Measurements from ENCODE around the gene KLHL33. TPM values are rescaled to one million over a fixed set of nuclear protein-coding genes. Genes with fewer than 3 reads are reported as not detected.
"Not testable (repeated sequence)": the region's sequence is repeated elsewhere in the genome, so short reads cannot be mapped to it uniquely, and the experiment has no call there.

The KLHL33 gene
- total and polyA plus RNA-seq, 2 donors from 2014 or later, result 0.24 to 0.72 TPM

DNA sequence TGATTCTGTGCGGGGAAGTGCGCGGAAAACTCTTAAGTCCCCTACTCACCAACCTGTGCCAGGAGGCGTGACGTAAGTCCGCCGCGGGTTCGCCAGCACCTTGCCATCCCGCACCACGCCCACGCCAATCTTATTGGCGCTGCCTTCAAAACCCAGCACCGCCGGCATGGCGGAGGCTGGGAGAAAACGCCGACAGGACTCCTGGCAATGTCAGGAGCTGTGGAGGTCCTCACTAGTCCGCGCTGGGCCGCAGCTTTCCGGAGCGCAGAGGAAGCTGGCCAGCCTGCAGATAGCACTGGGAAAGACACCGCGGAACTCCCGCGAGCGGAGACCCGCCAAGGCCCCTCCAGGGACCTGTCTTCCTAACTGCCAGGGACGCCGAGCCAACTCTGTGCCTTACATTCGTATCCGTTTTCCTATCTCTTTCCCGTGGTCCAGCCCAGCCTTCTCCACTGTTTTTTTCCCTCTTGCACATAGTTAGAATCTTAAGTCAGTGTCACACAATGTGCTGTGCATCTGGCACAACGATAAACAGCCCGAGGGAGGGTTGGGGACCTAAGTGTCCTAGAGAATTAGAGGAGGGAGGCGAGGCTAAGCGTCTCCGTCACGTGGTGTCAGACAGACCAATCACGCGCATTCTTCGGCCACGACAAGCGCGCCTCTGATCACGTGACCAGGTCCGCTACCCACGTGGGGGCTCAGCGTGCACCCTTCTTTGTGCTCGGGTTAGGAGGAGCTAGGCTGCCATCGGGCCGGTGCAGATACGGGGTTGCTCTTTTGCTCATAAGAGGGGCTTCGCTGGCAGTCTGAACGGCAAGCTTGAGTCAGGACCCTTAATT is 18.8 kb upstream of the KLHL33 start, which contains the start of the genes APEX1 and OSGEP:
APEX1 (plus strand) TSS at position 711 of the 839 bp plus-strand sequence. CDS start 420 bp downstream, outside the sequence.
OSGEP (minus strand) TSS at position 297 of the 839 bp plus-strand sequence; CDS start at position 168, 129 bp downstream.
- Histone ChIP-seq H3K9ac (ENCODE audit: low read length in 3 of 3) (peak within 1 kb of the TSS; percentile 55 to 92 (median 87)), H3K27ac (ENCODE audit: low read depth in 2 of 2, low read length in 2 of 2) (peak within 1 kb of the TSS; percentile 88 to 97), H3K27me3 (ENCODE audit: control insufficient read depth, insufficient read depth, low read length) (no peaks in the 10 kb centered on the region), H3K4me3 (ENCODE audit: low read length in 3 of 3) (peak within 1 kb of the TSS; percentile 76 to 98 (median 87)), H3K36me3 (ENCODE audit: control insufficient read depth in 2 of 3, insufficient read depth in 3 of 3, low read length in 3 of 3) (peaks cover 13 to 57% (median 31%) of the 10 kb centered on the region in 3 donors), H3K9me3 (ENCODE audit: control insufficient read depth in 2 of 3, insufficient read depth in 1 of 3, low read length in 3 of 3) (no peaks in the 10 kb centered on the region), H3K4me1 (ENCODE audit: control insufficient read depth in 2 of 3, insufficient read depth in 2 of 3, low read depth in 1 of 3, low read length in 3 of 3) (peaks cover 3 to 9% (median 8%) of the 10 kb centered on the region in 3 donors)
- FAIRE-seq, result peak; percentile 80
- peak; percentile 98 to 100 (median 100) for DNase-seq
- intact Hi-C loops (cut with DNase I), result no loop called here
- TF ChIP-seq, protein P1, sequence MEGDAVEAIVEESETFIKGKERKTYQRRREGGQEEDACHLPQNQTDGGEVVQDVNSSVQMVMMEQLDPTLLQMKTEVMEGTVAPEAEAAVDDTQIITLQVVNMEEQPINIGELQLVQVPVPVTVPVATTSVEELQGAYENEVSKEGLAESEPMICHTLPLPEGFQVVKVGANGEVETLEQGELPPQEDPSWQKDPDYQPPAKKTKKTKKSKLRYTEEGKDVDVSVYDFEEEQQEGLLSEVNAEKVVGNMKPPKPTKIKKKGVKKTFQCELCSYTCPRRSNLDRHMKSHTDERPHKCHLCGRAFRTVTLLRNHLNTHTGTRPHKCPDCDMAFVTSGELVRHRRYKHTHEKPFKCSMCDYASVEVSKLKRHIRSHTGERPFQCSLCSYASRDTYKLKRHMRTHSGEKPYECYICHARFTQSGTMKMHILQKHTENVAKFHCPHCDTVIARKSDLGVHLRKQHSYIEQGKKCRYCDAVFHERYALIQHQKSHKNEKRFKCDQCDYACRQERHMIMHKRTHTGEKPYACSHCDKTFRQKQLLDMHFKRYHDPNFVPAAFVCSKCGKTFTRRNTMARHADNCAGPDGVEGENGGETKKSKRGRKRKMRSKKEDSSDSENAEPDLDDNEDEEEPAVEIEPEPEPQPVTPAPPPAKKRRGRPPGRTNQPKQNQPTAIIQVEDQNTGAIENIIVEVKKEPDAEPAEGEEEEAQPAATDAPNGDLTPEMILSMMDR (IDR thresholded peaks at IDR 0.05; ENCODE audit: borderline replicate concordance, extremely low read depth, insufficient read depth), result no peak

DNA sequence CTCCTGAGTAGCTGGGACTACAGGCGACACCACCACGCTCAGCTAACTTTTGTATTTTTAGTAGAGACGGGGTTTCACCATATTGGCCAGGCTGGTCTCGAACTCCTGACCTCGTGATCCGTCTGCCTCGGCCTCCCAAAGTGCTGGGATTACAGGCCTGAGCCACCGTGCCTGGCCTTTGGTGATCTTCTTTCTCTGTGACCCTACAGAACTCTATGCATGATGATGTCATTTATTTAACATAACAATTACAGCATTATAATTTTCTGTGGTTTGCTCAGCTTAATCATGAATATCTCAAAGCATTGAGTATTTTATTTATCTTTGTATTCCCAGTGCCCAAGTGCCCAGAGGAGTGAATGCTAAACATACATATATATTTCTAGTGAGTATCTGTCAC is 16.9 kb upstream of the KLHL33 start:
- H3K4me3 ChIP-seq (ENCODE audit: low read length in 3 of 3); intact Hi-C loops (cut with DNase I); H3K27ac ChIP-seq (ENCODE audit: low read depth in 2 of 2, low read length in 2 of 2); H3K27me3 ChIP-seq (ENCODE audit: control insufficient read depth, insufficient read depth, low read length); DNase-seq; H3K4me1 ChIP-seq (ENCODE audit: control insufficient read depth in 2 of 3, insufficient read depth in 2 of 3, low read depth in 1 of 3, low read length in 3 of 3); H3K9ac ChIP-seq (ENCODE audit: low read length in 3 of 3); FAIRE-seq; H3K9me3 ChIP-seq (ENCODE audit: control insufficient read depth in 2 of 3, insufficient read depth in 1 of 3, low read length in 3 of 3): not testable (repeated sequence)
- H3K36me3 ChIP-seq (ENCODE audit: control insufficient read depth in 2 of 3, insufficient read depth in 3 of 3, low read length in 3 of 3), result peaks cover 18 to 57% (median 31%) of the 10 kb centered on the region in 3 donors

DNA sequence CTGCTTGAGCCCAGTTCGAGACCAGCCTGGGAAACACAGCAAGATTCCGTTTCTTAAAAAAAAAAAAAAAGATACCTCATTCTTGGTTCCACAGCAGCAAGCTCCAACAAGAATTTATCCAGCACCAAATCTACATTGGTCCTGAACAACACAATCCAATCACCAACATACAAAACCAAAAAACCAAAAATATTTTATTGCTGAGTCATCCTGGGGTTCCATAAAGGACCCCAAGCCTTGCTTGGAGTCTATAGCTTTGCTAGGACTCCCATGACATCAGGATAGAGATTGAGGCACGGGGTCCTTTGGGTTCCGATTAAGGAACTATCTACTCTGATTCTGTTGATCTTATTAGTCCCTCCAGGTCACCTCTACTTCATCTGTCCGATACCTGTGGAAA is 10.9 kb upstream of the KLHL33 start:
- intact Hi-C loops (cut with DNase I), result no loop called here
- Histone ChIP-seq H3K9me3 (ENCODE audit: control insufficient read depth in 2 of 3, insufficient read depth in 1 of 3, low read length in 3 of 3) (no peaks in the 10 kb centered on the region), H3K36me3 (ENCODE audit: control insufficient read depth in 2 of 3, insufficient read depth in 3 of 3, low read length in 3 of 3) (peaks cover 12 to 53% (median 32%) of the 10 kb centered on the region in 3 donors), H3K4me1 (ENCODE audit: control insufficient read depth in 2 of 3, insufficient read depth in 2 of 3, low read depth in 1 of 3, low read length in 3 of 3) (no peaks in the 10 kb centered on the region), H3K27me3 (ENCODE audit: control insufficient read depth, insufficient read depth, low read length) (no peaks in the 10 kb centered on the region), H3K27ac (ENCODE audit: low read depth in 2 of 2, low read length in 2 of 2) (no peak overlapping the region), H3K9ac (ENCODE audit: low read length in 3 of 3) (no peak overlapping the region), H3K4me3 (ENCODE audit: low read length in 3 of 3) (no peak overlapping the region)
- no peak for DNase-seq
- TF ChIP-seq, protein P1 (IDR thresholded peaks at IDR 0.05; ENCODE audit: borderline replicate concordance, extremely low read depth, insufficient read depth), result no peak
- no peak for FAIRE-seq

DNA sequence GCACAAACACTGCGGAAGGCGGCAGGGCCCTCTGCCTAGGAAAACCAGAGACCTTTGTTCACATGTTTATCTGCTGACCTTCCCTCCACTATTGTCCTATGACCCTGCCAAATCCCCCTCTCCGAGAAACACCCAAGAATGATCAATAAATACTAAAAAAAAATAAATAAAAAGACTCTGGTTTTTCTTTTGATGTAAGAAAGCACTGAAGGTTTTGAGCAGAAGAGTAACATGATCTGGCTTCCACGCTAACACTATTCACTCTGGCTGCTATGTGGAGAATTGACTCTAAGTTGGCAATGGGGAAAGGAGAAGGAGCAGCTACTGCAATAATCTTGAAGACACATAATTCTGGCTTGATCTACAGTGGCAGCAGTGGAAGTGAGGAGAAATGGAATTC is 7.7 kb upstream of the KLHL33 start:
- H3K27ac ChIP-seq (ENCODE audit: low read depth in 2 of 2, low read length in 2 of 2); intact Hi-C loops (cut with DNase I); H3K9me3 ChIP-seq (ENCODE audit: control insufficient read depth in 2 of 3, insufficient read depth in 1 of 3, low read length in 3 of 3); H3K4me1 ChIP-seq (ENCODE audit: control insufficient read depth in 2 of 3, insufficient read depth in 2 of 3, low read depth in 1 of 3, low read length in 3 of 3); H3K9ac ChIP-seq (ENCODE audit: low read length in 3 of 3); FAIRE-seq; H3K27me3 ChIP-seq (ENCODE audit: control insufficient read depth, insufficient read depth, low read length); DNase-seq; H3K4me3 ChIP-seq (ENCODE audit: low read length in 3 of 3): not testable (repeated sequence)
- H3K36me3 ChIP-seq (ENCODE audit: control insufficient read depth in 2 of 3, insufficient read depth in 3 of 3, low read length in 3 of 3), result peaks cover 4 to 30% (median 17%) of the 10 kb centered on the region in 3 donors

Measured in kidney (tissue), 14 donors.